IPS DF 19.7 (cell line): ENCODE data around the gene CDCA7.
"Not testable (repeated sequence)": the region's sequence is repeated elsewhere in the genome, so short reads cannot be mapped to it uniquely, and the experiment has no call there.

Source experiments
- DNase-seq: peaks from one replicate; pipeline ENCODE4 v3.0.0-alpha.2; 2013; ENCODE audit warnings: low read depth, low spot score

The CDCA7 gene

DNA sequence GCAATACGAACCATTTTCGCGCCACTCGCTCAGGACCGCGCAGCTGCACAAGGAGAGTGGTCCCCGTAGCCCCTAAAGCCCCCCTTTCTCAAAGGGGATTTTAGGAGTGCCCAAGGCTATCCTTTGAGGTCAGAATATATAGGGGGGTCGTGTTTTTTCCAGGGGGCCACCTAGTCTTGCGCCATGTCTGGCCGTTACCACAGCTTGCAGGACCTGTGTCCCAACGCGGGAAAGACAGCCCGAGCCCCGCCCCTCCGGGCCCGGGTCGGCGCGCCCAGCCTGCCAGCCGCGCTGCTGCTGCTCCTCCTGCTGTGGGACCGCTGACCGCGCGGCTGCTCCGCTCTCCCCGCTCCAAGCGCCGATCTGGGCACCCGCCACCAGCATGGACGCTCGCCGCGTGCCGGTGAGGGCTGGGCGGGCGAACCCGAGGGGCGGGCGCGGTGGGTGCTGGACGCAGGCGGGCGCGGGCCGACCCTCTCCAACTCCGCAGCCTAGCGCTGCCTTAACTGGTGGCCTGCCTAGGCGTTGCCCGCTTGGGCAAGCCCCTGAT is at the start of gene CDCA7:
Gene CDCA7 (plus strand): TSS at position 291 of the 550 bp plus-strand sequence. CDS start 92 bp downstream, at position 383.
- DNase-seq = no peak

DNA sequence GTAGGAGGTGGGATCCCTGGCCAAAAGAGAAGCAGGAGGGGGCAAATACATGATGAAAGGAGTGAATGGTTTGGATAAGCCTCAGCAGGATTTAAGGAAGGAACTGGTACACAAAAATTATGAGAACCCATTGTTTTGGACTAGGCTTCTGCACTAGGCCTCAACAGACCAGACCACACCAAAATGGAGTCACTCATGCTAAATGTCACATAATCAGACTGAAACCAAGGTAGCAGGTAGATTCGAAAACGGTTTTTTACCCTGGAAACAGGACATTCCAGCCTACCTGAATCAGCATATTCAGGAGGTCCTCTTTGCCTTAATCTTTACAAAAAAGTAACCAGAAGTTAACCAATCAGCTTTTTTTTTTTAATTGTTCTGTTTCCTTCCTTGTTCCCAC is 49.4 kb upstream of the CDCA7 start:
- DNase-seq = no peak

DNA sequence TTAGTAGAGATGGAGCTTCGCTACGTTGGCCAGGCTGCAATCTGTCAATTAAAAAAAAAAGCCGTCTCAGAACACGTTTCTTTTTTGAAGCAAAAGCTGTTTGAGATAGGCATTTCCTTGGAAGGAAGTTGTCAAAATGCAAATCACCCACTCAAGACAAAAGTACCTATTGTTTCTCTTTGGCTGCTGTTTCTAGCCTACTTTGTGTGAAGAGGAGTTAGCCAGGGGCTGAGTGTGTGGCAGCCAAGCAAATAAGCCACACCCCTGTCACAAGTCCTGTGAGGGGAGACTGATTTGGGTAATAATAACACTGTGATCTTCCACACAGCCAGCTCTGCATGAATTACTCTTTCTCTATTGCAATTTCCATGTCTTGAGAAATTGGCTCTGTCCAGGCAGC is 47.4 kb upstream of the CDCA7 start:
- DNase-seq = peak; percentile 38

DNA sequence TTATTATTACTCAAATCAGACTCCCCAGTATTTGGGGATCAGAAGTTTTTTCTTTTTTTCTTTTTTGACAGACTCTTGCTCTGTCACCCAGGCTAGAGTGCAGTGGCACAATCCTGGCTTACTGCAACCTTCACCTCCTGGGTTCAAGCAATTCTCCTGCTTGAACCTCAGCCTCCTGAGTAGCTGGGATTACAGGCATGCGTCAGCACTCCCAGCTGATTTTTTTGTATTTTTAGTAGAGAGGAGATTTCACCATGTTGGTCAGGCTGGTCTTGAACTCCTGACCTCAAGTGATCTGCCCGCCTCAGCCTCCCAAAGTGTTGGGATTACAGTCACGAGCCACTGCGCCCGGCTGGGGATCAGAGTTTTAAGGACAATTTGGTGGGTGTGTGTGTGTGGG is 45.3 kb upstream of the CDCA7 start:
- DNase-seq = not testable (repeated sequence)

DNA sequence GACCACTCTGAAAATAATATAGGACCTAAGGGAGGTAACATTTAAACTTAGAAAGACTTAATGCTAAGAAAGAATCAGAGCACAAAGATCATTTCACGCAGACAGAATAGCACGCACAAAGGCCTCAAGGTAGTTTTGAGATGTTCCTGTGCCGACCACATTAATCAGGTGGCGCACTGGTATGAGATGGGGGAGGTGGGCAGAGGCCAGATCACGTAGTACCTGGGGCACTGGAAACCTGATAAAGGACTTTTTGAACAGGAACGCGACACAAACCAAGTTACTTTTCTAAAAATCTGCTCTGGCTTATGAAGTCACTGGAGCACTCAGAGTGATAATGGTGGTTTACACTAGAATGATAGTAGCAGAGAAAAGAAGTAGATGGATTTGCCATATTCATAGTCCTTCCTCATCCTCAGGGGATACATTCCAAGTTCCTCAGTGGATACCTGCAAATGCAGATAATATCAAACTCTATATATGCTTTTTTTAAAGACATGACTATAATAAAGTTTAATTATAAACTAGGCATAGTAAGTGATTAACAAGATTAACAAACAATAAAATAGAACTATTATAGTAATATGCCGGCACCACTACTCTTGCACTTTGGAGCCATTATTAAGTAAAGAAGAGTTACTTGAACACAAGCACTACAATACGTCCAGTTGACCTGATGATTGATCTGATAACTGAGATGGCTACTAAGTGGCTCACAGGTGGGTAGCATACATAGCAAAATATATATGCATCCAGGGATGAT is 42.6 kb upstream of the CDCA7 start:
- DNase-seq = no peak

DNA sequence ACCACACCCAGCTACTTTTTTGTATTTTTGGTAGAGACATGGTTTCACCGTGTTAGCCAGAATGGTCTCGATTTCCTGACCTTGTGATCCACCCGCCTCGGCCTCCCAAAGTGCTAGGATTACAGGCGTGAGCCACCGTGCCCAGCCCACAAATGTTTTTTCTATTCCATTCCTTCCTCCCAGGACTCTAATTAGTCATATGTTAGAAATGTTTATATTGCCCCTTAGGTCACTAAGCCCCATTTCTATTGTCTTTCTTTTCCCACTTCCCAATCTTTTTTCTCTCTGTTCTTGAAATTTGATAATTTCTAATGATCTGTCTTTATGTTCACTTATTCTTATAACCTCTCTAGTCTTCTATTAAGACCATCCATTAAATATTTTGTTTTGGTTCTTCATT is 31.3 kb upstream of the CDCA7 start:
- no peak for DNase-seq

DNA sequence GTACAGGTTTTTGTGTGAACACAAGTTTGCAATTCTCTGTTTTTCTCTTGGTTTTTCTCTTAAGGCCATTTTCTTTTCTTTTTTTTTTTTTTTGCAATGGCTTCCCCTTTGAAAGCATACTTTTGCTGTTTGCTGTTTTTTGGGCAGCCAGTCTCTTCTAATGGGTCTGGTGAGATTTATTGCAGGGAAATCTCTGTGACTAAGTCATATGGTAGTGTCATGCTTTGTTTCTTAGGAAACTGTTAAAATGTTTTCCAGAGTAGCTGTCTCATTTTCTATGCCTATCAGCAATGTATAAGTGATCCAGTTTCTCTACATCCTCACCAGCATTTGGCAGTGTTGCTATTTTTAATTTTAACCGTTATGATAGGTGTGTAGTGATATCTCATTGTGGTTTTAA is 27.9 kb upstream of the CDCA7 start:
- DNase-seq = no peak

DNA sequence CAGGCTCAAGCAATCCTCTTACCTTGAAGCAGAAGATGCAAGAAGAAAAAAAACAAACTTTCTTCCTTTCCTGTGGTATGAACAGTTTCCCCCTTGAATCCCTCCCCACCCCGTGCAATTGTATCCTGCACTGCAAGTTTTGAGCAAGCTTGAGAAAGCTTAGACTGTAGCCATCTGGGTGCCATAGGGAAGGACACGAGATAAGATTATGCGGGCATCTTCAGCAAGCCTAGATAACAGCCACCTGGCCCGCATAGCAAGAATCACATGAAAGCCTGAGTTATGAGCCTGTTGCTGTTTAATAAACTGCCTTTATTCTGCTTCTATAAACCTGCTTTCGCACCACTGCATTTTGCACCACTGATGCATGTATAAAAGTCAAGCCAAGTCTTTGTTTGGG is 27.3 kb upstream of the CDCA7 start:
- DNase-seq = no peak

DNA sequence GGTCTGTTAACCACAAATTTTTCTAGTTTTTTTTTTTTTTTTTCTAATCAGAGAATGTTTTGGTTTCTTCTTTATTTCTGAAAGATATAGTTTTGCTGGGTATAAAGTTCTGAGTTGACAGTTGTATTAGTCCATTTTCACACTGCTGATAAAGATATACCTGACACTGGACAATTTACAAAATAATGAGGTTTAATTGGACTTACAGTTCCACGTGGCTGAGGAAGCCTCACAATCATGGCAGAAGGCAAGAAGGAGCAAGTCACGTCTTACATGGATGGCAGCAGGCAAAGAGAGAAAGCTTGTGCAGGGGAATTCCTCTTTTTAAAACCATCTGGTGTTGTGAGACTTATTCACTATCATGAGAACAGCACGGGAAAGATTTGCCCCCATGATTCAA is 21.7 kb upstream of the CDCA7 start:
- not testable (repeated sequence) for DNase-seq

DNA sequence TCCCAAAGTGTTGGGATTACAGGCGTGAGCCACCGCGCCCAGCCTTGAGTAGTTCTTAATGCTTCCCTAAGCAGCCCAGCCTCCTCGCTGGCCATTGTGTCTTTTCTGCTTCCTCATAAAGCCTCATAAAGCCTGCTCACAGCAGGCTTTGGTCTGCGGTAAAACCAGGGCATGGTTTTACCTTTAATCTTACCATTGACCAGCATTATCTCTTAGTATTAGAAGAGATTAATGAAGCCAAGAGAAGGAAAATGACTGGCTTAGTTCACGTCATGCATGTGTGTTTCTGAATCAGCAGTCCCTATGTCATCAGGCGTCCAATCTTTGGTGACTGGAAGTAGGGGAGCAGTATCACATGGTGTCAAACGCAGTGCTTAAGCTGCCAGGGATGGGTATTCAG is 14.9 kb upstream of the CDCA7 start:
- no peak for DNase-seq

DNA sequence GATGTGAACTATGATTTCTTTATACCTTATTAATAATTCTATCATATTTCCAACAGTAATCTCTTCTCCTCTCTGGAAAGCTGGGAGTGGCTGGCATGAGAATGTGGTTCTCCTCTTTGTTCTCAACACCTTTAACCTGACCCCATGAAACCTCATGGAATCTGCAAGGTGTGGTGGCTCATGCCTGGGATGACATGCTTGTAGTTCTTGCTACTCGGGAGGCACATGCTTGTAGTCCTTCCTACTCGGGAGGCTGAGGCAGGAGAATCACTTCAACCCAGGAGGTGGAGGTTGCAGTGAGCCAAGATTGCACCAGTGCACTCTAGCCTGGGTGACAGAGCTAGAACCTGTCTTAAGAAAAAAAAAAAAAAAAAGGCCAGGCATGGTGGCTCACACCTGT is 10.8 kb upstream of the CDCA7 start:
- no peak for DNase-seq

DNA sequence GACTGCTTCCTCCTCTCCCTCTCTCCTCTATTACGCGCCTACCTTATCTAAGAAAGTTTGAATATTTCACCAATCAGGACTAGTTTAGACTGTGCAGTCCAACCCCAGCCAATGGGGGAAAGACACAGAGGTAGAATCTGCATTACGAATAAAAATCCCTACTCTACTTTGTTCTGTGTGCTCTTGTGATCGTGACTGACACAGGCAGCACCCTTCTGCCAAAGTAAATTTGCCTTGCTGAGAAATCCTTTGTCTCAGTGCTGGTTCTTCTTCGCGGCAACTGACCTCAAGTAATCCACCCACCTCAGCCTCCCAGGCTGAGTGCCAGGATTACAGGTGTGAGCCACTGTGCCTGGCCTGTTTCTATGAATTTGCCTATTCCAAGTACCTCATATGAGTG is 8.6 kb upstream of the CDCA7 start:
- DNase-seq = no peak

DNA sequence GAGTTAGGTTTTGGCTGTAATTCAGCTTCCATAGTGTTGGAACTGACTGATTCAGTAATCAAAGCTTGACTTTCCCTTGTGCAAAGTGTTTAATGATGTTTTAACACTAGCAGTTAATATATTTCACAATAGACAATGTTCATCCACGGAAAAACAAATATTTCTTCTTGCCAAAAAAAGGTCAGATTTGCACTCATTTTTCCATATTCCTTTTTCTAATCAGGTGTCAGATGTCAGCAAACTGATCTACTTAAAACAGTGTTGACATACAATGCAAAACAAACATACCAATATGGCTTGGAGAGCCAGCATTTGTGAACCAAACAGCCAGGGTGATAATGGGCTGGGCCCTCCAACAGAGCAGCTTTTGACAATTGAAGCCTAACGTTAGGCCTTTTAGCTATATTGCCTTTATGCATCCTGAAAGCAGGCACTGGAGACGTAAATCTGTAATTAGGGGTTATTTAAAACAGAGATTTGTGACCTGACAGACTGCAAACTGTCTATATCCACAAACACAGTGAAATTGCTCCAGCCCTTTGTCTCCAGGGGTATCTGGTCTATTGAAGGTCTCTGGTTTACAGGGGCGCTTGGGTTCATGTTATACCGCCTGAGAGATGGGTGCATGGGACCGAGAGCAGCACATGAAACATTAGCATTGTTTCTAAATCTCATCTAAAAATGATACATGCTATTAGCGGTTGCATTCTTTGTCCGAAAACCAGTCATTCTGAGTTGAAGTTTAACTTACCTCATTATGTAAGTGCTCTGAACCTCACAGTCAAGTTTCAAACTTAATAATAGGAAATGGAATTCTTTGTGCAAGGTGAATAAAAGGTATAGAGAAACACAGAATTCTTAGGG is 7.1 kb upstream of the CDCA7 start:
- no peak for DNase-seq

DNA sequence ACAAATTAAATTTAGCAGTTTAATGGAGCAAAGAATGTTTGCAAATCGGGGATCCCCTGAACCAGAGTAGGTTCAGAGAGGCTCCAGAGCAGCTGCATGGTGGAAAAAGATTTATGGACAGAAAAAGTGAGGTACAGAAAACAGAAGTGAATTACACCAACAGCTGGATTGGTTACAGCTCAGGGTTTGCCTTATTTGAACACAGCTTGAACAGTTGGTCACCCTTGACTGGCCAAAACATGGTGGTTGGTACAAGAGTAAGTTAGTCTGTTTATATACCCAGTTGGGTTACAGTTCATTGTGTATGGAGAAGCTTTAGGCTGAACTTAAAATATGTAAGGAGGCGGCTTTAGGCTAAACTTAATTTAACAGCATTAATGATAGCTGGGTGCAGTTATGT is 5.4 kb upstream of the CDCA7 start:
- no peak for DNase-seq

DNA sequence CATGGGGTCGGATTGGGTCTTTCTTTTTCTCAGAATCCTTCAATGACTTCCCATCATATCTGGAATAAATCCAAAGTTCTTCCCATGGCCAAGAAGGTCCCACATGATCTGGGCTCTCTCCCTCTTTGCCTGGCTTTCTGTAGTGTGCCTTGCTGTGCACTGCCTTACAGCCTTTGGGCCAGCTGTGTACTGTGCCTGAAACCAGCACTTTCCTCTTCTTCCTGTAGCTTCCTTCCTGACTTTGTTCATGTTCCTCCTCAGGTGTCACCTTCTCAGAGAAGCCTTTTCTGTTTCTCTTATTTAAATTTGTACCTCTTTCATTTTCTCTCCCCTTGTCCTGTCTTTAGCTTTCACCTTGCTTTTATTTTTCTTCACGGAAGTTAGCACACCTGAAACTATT is 4.3 kb upstream of the CDCA7 start:
- DNase-seq = no peak

DNA sequence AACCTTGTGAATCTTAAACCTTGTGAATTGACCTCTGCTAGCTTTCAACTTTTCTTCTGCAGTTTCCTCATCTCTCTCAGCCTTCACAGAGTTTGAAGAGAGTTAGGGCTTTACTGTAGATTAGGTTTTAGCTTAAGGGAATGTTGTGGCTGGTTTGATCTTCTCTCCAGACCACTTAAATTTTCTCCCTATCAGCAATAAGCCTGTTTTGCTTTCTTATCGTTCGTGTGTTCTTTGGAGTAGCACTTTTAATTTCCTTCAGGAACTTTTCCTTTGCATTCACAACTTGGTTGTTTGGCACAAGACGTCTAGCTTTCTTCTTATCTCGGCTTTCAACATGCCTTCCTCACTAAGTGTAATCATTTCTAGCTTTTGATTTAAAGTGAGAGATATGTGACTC is 2.8 kb upstream of the CDCA7 start:
- DNase-seq = no peak

DNA sequence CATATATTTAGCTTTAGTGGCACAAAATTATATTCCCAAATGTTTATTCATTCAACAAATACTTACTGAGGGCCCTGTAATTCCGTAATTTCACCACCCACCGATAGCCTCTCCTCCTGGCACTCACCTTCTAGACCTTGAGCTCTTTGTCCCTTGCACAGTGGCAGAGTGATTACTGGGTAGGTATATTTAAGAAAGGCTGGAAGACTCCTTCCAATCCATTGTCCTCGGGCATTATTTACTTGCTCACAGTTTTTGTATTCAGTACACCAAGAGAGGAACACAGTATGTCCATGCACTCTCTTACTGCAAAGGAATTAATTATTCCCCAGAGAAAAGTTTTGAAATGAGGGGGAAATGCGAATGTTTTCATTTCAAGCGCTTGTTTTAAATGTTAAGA is 1.1 kb upstream of the CDCA7 start:
- no peak for DNase-seq

DNA sequence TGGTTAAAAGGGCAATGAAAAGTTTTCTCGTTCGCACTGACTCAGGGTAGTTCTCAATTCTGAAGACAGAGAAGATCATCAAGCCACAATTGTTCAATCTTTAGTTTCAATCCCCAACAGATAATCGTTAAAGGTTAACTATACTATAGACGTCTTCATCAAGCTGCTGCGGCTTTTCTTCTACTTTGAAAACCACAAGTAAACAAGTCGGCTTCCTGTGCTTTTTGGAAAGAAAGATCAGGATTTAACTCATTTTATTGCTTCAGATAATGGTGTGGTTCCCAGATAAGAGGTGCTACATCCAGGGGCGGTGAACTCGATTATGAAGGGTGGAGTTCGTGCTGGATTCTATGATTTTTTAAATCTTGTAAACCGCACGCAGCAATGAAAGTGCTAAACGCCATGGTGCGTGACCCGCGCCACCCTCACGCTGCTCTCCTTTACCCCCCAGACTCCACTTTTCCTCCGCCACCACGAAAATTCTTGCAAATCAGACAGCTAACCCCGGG is 545 bp upstream of the CDCA7 start:
- no peak for DNase-seq

DNA sequence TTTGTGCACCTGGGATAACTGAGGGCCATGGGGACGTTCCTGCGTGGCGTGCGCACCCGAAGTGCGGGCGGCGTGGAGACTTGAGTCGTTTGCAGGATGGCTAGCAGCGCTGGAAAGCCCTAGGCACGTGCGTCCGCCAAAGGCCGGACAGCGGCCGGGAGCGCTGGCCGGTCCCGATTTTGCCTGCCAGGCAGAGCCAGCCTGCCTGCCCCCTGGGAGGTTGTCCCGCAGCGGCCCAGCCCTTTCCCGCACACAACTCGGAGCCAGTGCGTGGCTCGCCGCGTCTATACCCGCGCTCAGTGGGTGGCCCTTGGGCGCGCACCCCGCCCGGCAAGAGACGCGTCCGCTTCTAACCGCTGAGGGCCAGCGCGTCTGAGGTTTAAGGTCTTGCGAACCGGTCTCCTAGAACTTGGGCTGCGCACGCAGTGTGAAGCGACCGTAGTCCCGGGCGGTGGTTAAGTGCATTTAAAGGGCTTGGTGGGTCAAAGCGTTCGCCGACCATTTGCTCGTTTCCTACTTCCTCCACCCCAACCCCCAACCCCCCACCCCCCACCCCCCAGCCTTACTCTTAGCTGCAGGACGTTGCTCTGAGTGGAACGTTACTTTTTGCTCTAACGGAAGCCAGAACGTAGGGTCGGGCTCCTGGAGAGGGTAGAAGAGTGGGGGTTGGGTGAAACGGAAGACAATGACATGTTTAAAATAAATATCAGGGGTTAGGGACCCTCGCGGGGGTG is 627 bp downstream of the CDCA7 start:
- DNase-seq = peak; percentile 45

DNA sequence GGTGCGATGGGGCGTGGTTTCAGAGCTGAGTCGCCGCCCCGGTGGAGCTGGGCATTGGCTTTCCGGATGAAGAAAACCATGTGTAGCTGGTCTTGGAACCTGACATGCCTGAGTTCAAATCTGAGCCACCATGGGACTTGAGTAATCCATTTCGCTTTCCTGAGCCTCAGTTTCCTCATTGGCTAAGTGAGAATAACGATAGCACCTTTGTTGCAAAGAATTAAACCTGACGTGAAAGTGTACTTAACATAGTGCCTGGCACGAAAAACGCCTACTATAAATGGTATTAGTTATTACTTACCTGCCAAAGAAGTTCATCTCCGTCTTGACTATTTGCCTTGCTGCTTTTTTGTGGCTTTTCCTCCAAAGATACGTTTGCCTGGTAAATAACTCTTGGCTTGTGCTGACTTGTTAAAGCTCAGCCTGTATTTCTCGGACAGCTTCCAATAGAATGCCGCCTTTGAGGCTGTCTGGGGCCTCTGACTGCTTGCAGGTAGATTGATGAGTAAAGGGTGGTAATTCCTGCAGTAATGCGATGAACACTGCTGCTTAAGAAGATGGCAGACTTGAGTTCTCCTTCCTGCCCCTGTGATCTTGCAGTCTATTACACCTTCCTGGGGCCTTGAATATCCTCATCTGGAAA is 1.3 kb downstream of the CDCA7 start:
- no peak for DNase-seq

DNA sequence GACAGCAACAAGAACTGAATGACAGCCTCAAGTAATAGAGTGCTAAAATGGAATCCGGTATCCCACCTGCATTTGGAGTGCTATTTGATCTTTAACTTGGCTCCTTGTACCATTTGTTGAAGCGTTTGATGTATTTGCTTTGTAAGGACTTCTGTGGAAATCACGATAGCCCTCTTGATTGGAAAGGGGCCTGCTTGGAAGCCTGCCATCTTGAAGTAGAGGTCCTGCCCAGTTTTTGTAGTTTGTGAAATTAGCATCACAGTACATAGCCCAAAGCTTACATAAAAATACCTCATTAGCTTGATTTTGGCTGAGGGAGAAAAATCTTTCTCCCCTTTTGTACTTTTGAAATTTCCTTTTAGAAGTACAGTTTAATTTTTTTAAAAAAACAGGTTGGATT is 2.7 kb downstream of the CDCA7 start:
- no peak for DNase-seq
